GM18502 (cell line): Measurements from ENCODE around the gene ZIK1.

Experiments
- ATAC-seq: cut with Tn5 transposase; IDR thresholded peaks from one replicate; pipeline ENCODE4 v1.9.1; 2021; ENCODE audit warnings: mild to moderate bottlenecking; ENCODE audit not compliant: unreplicated experiment, poor library complexity

The ZIK1 gene

DNA sequence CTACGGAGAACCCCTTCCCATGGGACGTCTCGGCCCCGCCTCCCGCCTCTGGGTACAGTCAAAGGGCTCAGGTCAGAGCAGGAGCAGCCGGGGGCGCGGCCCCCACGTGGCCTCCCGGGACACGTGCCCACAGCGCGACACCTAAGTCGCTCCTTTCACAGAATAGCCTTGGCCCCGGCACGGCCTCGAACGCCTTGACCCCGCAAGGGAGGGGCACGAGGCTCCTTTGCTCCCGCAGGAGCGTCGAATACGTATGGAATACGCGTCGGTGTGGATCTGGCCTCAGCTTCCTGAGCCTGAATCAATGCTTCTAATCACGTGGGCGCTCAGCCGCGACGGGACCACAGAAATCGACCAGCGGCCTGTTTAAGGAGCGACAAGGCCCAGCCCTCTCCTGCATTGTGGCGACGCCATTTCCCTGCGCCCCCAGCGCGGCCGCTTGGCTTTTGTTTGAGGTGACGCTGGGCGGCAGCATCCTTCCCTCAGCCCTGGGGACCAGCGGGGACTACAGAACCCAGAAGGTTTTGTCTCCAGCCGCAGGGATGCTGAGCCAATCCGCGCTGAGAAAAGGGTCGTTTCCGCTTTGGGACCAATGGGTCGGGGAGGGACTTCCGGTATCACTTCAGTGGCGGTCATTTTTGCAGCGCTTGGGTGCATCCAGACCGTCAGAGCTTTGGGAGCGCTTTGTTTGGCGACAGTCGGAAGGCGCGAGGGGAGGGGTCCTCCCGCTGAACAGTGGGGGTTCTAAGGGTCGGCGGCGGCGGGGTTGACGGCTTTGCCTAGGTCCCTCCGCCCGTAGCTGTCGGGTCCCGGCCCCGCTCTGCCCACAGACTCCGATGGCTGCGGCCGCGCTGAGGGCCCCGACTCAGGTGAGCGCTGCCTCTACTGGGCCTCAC is at the start of gene ZIK1:
ZIK1 (plus strand) TSS at position 625 of the 896 bp plus-strand sequence; CDS start at position 837, 212 bp downstream.
- peak; percentile 86 for ATAC-seq

DNA sequence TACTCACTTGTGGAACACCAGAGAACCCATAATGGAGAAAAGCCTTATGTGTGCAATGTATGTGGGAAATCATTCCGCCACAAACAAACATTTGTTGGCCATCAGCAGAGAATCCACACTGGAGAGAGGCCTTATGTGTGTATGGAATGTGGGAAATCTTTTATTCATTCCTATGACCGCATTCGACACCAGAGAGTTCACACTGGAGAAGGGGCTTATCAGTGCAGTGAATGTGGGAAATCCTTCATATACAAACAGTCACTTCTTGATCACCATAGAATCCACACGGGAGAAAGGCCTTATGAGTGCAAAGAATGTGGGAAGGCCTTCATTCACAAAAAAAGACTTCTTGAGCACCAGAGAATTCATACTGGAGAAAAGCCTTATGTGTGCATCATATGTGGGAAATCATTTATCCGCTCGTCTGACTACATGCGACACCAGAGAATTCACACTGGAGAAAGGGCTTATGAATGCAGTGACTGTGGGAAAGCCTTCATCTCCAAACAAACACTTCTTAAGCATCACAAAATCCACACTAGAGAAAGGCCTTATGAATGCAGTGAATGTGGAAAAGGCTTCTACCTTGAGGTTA is 45.9 kb upstream of the ZIK1 start:
- ATAC-seq: no peak

DNA sequence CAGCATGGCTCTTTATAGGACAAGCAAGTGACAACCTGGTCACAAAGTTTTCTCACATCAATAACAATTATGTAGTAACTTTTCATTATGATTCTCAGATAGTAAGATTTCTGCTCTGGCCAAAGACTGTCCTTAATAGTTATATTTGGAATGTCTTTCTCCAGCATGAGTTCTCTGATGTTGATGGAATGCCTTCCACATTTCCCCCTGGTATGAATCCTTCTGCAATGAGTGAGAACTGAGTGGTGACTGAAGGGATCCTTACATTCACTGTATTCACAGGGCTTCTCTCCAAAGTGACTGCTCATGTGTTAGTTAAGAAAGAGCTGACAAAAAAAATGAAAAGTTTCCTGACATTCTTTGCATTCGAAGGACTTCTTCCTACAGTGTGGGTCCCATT is 37.4 kb upstream of the ZIK1 start:
- ATAC-seq: no peak

DNA sequence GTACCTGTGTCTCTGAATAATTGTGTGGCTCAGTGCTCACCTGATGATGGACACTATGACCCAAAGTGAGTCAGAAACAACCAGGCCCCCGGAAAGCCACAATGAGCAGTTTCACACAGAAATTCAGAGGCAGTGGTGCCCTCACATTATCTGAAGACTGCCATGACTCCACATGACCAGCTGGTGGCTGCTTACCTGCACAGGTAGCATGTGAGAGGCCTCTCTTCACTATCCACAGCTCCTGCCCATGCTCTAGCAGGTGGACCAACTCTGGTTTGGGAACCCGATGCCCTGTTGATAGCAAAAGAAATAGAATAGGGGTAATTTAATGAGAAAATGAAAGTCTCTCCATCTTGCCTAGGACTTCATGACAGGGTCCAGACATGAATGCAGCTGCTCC is 31.5 kb upstream of the ZIK1 start:
- no peak for ATAC-seq

- no peak for ATAC-seq
Measured at GRCh38 chr19:57557659-57558058, 26.3 kb upstream of the ZIK1 start.

GRCh38 chr19:57558525-57558924 is 25.4 kb upstream of the ZIK1 start:
- no peak for ATAC-seq

- ATAC-seq: peak; percentile 28
Measured at GRCh38 chr19:57559008-57559403, 24.9 kb upstream of the ZIK1 start.

GRCh38 chr19:57559404-57560025 is 24.4 kb upstream of the ZIK1 start, which contains the start of gene ZNF550:
Gene ZNF550 (minus strand): TSS chr19:57559863. CDS start chr19:57559682, 181 bp downstream.
- ATAC-seq: peak; percentile 93

GRCh38 chr19:57560049-57560491 is 23.9 kb upstream of the ZIK1 start:
- no peak for ATAC-seq

DNA sequence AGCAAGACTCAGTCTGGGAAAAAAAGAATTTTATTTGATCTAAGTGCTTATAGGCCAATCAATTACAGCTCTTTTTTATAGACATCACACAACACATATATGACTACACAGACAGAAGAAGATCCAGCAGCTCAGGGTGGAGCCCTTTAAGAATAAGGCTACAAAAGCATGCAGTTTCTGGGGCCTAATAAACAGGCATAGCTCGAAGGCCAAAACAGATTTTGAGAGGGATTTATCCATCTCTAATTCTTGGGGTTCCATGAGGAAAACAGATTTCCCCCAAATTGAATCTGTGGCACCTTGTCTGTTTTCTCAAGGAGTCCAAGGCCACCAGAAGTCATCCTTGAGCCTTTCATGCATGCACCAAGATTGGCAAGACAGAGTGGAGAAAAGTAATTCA is 20.4 kb upstream of the ZIK1 start:
- ATAC-seq: no peak

DNA sequence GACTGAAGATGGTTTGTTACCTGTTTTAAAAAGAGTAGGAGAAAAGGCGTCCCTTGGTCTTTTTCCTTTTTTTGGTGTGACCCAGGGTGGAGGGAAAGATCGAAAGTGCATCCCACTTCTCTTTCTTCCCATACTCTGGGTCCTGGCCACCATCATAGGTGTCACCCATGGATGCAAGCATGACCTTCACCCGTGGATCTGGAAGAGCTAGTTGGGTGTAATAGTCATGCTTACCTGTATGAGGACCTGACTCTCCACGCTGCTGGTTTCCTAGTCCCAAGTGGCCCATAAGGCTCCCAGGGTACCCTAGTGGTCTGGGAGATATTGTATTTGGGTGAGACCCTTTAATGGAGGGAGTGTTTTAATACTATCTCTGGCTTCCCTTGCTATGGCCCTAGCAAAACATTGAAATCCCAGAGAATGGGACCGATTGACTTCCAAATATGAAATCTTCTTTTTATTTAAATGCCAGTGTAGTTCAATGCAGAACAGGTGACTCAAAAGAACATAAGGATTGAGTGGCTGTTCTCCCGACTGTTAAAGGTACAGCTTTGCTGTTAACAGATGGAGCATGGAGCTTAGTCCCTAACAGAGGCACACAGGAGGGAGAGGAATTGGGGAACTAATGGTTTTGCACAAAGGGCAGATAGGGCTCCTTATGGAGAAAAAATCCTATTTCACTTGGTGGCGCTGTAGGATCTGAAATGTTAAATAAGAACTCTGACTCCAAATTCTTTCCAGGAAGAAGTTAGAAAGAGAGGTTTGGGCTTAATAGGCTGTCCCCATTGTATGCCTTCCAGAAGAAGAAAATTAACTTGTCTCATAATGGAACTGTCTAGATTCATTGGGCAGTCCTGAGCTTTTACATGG is 17.3 kb upstream of the ZIK1 start:
- no peak for ATAC-seq

DNA sequence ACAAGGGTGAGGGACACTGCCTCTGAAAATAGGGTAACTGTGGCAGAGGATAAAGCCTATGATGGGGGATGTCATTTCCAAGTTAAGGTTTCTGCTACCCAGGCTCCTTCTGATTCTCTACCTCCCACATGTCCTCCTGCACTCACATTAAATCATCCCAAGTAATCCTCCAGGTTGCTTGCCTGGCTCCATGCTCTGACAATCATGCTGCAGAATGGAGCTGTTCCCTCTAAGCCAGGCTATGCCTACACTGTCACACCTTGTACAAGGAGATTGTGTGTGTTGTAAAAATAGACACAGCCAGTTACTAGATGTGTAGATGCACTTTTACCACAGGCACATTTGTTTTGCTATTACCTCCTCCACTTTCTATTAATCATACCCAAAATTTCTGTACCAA is 13.2 kb upstream of the ZIK1 start:
- no peak for ATAC-seq

DNA sequence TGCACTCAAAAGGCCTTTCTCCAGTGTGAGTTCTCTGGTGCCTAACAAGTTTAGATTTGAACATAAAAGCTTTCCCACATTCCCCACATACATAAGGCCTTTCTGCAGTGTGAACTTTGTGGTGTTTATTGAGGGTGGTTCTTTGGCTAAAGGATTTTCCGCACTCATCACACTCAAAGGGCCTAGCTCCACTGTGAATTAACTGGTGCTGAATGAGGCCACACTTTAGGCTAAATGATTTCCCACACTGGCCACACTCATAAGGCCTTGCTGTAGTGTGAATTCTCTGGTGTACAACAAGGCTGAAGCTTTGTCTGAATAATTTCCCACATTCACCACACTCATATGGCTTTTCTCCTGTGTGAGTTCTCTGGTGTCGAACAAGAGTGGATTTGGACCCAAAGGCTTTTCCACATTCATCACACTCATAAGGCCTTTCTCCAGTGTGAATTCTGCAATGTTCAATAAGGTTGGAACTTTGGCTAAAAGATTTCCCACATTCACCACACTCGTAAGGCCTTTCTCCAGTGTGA is 11.5 kb upstream of the ZIK1 start:
- ATAC-seq: no peak

- ATAC-seq: no peak
Measured at GRCh38 chr19:57576661-57577060, 7.3 kb upstream of the ZIK1 start.

- peak; percentile 90 for ATAC-seq
Measured at GRCh38 chr19:57578487-57579205, 5.3 kb upstream of the ZIK1 start, which contains the start of gene ZNF416. Gene ZNF416 (minus strand): TSS chr19:57578911. CDS start chr19:57578704, 207 bp downstream.

GRCh38 chr19:57583104-57583520 is 833 bp upstream of the ZIK1 start:
- no peak for ATAC-seq

- no peak for ATAC-seq
Measured at GRCh38 chr19:57587529-57587928, 3.6 kb downstream of the ZIK1 start.

GRCh38 chr19:57599377-57599760 is 15.4 kb downstream of the ZIK1 start:
- peak; percentile 26 for ATAC-seq

DNA sequence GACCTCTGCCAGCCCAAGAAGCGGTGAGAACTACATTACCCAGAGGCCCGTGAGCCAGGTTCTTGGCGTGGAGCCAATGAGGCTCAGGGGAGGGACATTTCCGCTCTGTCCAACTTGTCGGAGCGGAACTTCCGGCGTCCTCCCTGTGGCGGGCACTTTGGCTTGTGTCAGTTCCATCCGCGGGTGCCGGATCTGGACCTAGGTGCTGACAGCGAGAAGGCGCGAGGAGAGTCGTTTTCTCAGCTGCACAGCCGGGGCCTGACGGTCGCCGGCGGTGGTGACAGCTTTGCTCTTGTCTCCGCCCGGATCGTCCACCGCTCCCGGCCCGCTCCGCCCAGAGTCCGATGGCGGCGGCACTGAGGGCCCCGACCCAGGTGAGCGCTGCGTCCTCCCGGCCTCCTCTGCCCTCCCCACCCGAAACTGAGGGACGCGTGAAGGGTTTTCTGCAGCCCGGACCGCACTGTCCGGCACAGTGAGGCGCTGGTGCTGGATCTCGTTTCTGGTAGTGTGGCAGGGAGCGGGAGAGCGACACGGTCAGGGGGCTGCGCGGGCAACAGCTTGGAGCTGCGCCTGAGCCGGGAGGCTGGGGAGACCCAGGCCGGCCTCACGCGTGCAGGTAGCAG is 15.9 kb downstream of the ZIK1 start, which contains the start of gene ZNF530:
ZNF530 (plus strand) TSS at position 125 of the 623 bp plus-strand sequence. CDS start 4,461 bp downstream, outside the sequence.
- peak; percentile 93 for ATAC-seq
